GM12878 (cell line): ENCODE results near the gene ERC1.

Experiments used
- ATF3 ChIP-seq: IDR thresholded peaks from 2 replicates; pipeline ENCODE4 v1.6.1; 2011; ENCODE audit warnings: low read depth, mild to moderate bottlenecking, low read length, moderate library complexity, borderline replicate concordance; ENCODE audit errors: extremely low read depth
- HDAC2 ChIP-seq: fragments of 200-600 bp; sonication (generic); IDR thresholded peaks from 2 replicates; pipeline ENCODE4 v1.6.1; 2017
- PAX8 ChIP-seq: fragments of 450-650 bp; IDR thresholded peaks from 2 replicates; pipeline ENCODE4 v1.6.1; 2017; ENCODE audit warnings: mild to moderate bottlenecking, moderate library complexity
- SIX5 ChIP-seq: IDR thresholded peaks from 2 replicates; pipeline ENCODE4 v1.6.1; 2011; ENCODE audit warnings: mild to moderate bottlenecking, low read depth, low read length, moderate library complexity; ENCODE audit not compliant: severe bottlenecking
- SUPT20H ChIP-seq: IDR thresholded peaks from 2 replicates; pipeline ENCODE4 v1.6.1; 2011; ENCODE audit warnings: low read depth, mild to moderate bottlenecking, low read length, moderate library complexity, borderline replicate concordance; ENCODE audit not compliant: control insufficient read depth
- ZNF622 ChIP-seq: fragments of 450-650 bp; IDR thresholded peaks from 2 replicates; pipeline ENCODE4 v1.6.1; 2017; ENCODE audit warnings: mild to moderate bottlenecking, inconsistent platforms
- TF ChIP-seq, protein P1 (sequence below): fragments of 450-650 bp; formaldehyde crosslinking; IDR thresholded peaks from 2 replicates; pipeline ENCODE4 v1.4.0; 2020; ENCODE audit warnings: mild to moderate bottlenecking, moderate library complexity

- TF ChIP-seq HDAC2 (no peak), ZNF622 (no peak), PAX8 (no peak), ATF3 (no peak), SIX5 (no peak), SUPT20H (no peak)
- TF ChIP-seq, protein P1, sequence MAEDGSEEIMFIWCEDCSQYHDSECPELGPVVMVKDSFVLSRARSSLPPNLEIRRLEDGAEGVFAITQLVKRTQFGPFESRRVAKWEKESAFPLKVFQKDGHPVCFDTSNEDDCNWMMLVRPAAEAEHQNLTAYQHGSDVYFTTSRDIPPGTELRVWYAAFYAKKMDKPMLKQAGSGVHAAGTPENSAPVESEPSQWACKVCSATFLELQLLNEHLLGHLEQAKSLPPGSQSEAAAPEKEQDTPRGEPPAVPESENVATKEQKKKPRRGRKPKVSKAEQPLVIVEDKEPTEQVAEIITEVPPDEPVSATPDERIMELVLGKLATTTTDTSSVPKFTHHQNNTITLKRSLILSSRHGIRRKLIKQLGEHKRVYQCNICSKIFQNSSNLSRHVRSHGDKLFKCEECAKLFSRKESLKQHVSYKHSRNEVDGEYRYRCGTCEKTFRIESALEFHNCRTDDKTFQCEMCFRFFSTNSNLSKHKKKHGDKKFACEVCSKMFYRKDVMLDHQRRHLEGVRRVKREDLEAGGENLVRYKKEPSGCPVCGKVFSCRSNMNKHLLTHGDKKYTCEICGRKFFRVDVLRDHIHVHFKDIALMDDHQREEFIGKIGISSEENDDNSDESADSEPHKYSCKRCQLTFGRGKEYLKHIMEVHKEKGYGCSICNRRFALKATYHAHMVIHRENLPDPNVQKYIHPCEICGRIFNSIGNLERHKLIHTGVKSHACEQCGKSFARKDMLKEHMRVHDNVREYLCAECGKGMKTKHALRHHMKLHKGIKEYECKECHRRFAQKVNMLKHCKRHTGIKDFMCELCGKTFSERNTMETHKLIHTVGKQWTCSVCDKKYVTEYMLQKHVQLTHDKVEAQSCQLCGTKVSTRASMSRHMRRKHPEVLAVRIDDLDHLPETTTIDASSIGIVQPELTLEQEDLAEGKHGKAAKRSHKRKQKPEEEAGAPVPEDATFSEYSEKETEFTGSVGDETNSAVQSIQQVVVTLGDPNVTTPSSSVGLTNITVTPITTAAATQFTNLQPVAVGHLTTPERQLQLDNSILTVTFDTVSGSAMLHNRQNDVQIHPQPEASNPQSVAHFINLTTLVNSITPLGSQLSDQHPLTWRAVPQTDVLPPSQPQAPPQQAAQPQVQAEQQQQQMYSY (CRISPR knock-in tag): no peak
These were observed 210.9 kb downstream of the ERC1 start for GRCh38 chr12:1201886-1202285.
